GM12878 (cell line): ENCODE results near the gene MYO15B. TPM values are rescaled to one million over a fixed set of nuclear protein-coding genes. Genes with fewer than 3 reads are reported as not detected.

Experiments
- ATF2 ChIP-seq: IDR thresholded peaks from 2 replicates; pipeline ENCODE4 v1.6.1; 2012; ENCODE audit warnings: low read length, inconsistent platforms
- ATF7 ChIP-seq: fragments of 450-650 bp; IDR thresholded peaks from 2 replicates; pipeline ENCODE4 v1.6.1; 2016; ENCODE audit warnings: low read depth, mild to moderate bottlenecking
- BCL3 ChIP-seq: IDR thresholded peaks from 2 replicates; pipeline ENCODE4 v1.6.1; 2011; ENCODE audit warnings: borderline replicate concordance, low read depth, mild to moderate bottlenecking, moderate library complexity, low read length; ENCODE audit not compliant: insufficient read depth, poor library complexity, severe bottlenecking
- BMI1 ChIP-seq: fragments of 450-650 bp; IDR thresholded peaks from 2 replicates; pipeline ENCODE4 v1.6.1; 2016; ENCODE audit warnings: mild to moderate bottlenecking, moderate library complexity, borderline replicate concordance
- CBX5 ChIP-seq: sonication (generic); IDR thresholded peaks from 2 replicates; pipeline ENCODE4 v1.6.1; 2016; ENCODE audit warnings: low read depth, moderate library complexity, mild to moderate bottlenecking, inconsistent platforms
- CEBPB ChIP-seq, 2 experiments: fragments of 150-350 bp in 1 of 2; IDR thresholded peaks; 2 replicates each; pipeline ENCODE4 v1.6.1; 2012 to 2014; ENCODE audit warnings: low read depth in 2 of 2, low read length in 2 of 2, borderline replicate concordance in 1 of 2, inconsistent platforms in 1 of 2
- CREB1 ChIP-seq: IDR thresholded peaks from 2 replicates; pipeline ENCODE4 v1.6.1; 2012; ENCODE audit warnings: low read depth, mild to moderate bottlenecking, inconsistent platforms
- DPF2 ChIP-seq: fragments of 450-650 bp; IDR thresholded peaks from 2 replicates; pipeline ENCODE4 v1.6.1; 2017; ENCODE audit warnings: mild to moderate bottlenecking
- E2F8 ChIP-seq: fragments of 450-650 bp; IDR thresholded peaks from 2 replicates; pipeline ENCODE4 v1.6.1; 2018; ENCODE audit warnings: mild to moderate bottlenecking, low read depth, moderate library complexity; ENCODE audit not compliant: partially characterized antibody
- E4F1 ChIP-seq: fragments of 450-650 bp; IDR thresholded peaks from 2 replicates; pipeline ENCODE4 v1.6.1; 2018; ENCODE audit warnings: borderline replicate concordance, mild to moderate bottlenecking; ENCODE audit not compliant: partially characterized antibody
- ELK1 ChIP-seq: IDR thresholded peaks from 2 replicates; pipeline ENCODE4 v1.6.1; 2012; ENCODE audit warnings: low read depth, low read length, improper control_type of control experiment
- JUNB ChIP-seq: IDR thresholded peaks from 2 replicates; pipeline ENCODE4 v1.6.1; 2016; ENCODE audit warnings: antibody characterized with exemption, mild to moderate bottlenecking
- MEF2B ChIP-seq: fragments of 450-650 bp; IDR thresholded peaks from 2 replicates; pipeline ENCODE4 v1.6.1; 2018; ENCODE audit warnings: mild to moderate bottlenecking, moderate library complexity; ENCODE audit not compliant: partially characterized antibody, poor library complexity, severe bottlenecking
- MTA2 ChIP-seq: fragments of 450-650 bp; IDR thresholded peaks from 2 replicates; pipeline ENCODE4 v1.6.1; 2016; ENCODE audit warnings: low read depth, mild to moderate bottlenecking, moderate library complexity
- NFYA ChIP-seq: IDR thresholded peaks from 2 replicates; pipeline ENCODE4 v1.6.1; 2011; ENCODE audit warnings: low read depth, mild to moderate bottlenecking, low read length, improper control_type of control experiment, borderline replicate concordance
- POU2F2 ChIP-seq: IDR thresholded peaks from 3 replicates; pipeline ENCODE4 v1.6.1; 2011; ENCODE audit warnings: low read depth, mild to moderate bottlenecking, low read length, borderline replicate concordance
- SREBF1 ChIP-seq: IDR thresholded peaks from 2 replicates; pipeline ENCODE4 v1.6.1; 2012; ENCODE audit warnings: mild to moderate bottlenecking, low read length
- TARDBP ChIP-seq: IDR thresholded peaks from 2 replicates; pipeline ENCODE4 v1.6.1; 2016; ENCODE audit warnings: borderline replicate concordance
- YY1 ChIP-seq: IDR thresholded peaks from 2 replicates; pipeline ENCODE4 v1.6.1; 2011; ENCODE audit warnings: low read depth, mild to moderate bottlenecking, low read length
- ZNF207 ChIP-seq: fragments of 450-650 bp; IDR thresholded peaks from 2 replicates; pipeline ENCODE4 v1.6.1; 2014; ENCODE audit warnings: antibody characterized with exemption, mild to moderate bottlenecking, borderline replicate concordance
- ZZZ3 ChIP-seq: IDR thresholded peaks from 2 replicates; pipeline ENCODE4 v1.6.1; 2011; ENCODE audit warnings: low read depth; ENCODE audit not compliant: control insufficient read depth, insufficient read length
- polyA plus RNA-seq, 11 experiments: library from polyadenylated mRNA; depleted of rRNA in 4 of 11; unstranded in 6 of 11; stranded (reverse) in 5 of 11; fragments of >200 nt; fragmentation: Nextera tagmentation in 4 of 11; fragmentation: Illumina TruSeq in 1 of 11; extraction: Ambion mirVana in 4 of 11; extraction: Trizol in 1 of 11; gene quantifications; 1 replicate in 1 of 11; 2 replicates in 10 of 11; pipeline versions ENCODE4 v1.2.1 to v1.2.3, GENCODE V29; 2011 to 2016; ENCODE audit warnings: inconsistent platforms in 2 of 11, missing spikeins in 2 of 11, low read depth in 1 of 11
- total RNA-seq, 4 experiments: library from RNA; depleted of rRNA in 3 of 4; stranded (reverse); fragments of >200 nt in 3 of 4; fragmentation: Illumina TruSeq in 1 of 4; extraction: Trizol in 1 of 4; gene quantifications; 2 replicates each; pipeline versions ENCODE4 v1.2.1 to v1.2.3, GENCODE V29; 2013 to 2021

MYO15B gene
- total and polyA plus RNA-seq, 10 of the 15 experiments (the other 5 are each of a cell fraction or from before 2014, with no cell fraction given): 0.67 to 15.4 (median 2.3) TPM; not detected in 1

GRCh38 chr17:75664099-75664549 is 76.5 kb downstream of the MYO15B start (continued):
- TF ChIP-seq ATF7: 0 out of 2 replicates have a peak, but pooled peaks have one; percentile 34
- TF ChIP-seq ATF2: peak; percentile 77
- 0 out of 2 replicates have a peak, but pooled peaks have one; percentile 17 for TF ChIP-seq YY1
- TF ChIP-seq ELK1: no peak
- TF ChIP-seq E2F8: no peak
- TF ChIP-seq ZNF207: no peak
- peak; percentile 41; the same call in 2 of the 3 replicates for TF ChIP-seq POU2F2
- TF ChIP-seq JUNB: peak; percentile 36; the same call in 1 of the 2 replicates
- no peak for TF ChIP-seq NFYA
- TF ChIP-seq CREB1: peak; percentile 29; the same call in 1 of the 2 replicates
- no peak for TF ChIP-seq DPF2
- TF ChIP-seq TARDBP: no peak
- no peak for TF ChIP-seq SREBF1
- TF ChIP-seq CBX5: 0 out of 2 replicates have a peak, but pooled peaks have one; percentile 14
- peak; percentile 72 for TF ChIP-seq MTA2
- TF ChIP-seq ZZZ3: no peak
- TF ChIP-seq CEBPB (IDR thresholded peaks at IDR 0.05; ENCODE audit: borderline replicate concordance in 1 of 2, low read depth in 2 of 2, low read length in 2 of 2): no peak
- no peak for TF ChIP-seq E4F1
- TF ChIP-seq MEF2B: peak; percentile 85
- TF ChIP-seq BCL3: peak; percentile 49
- TF ChIP-seq BMI1: no peak
